Lung (tissue), 12 donors: ENCODE results near the gene KRTAP5-7. TPM values are rescaled to one million over a fixed set of nuclear protein-coding genes. Genes with fewer than 3 reads are reported as not detected.
"Not testable (repeated sequence)": the region's sequence is repeated elsewhere in the genome, so short reads cannot be mapped to it uniquely, and the experiment has no call there.

ENCODE experiments used
- ATAC-seq: fragments of 200-7000 bp; cut with Tn5 transposase; one replicate; pipeline ENCODE4 v1.9.1; 2020; ENCODE audit warnings: moderate number of reproducible peaks; ENCODE audit not compliant: insufficient read depth, low FRiP score
- DNase-seq, 3 donors: peaks; one replicate each; pipeline ENCODE4 v3.0.0-alpha.2; 2013 to 2017
- H3K27ac ChIP-seq, 2 donors: one replicate each; pipeline ENCODE4 v1.5.1; 2013; ENCODE audit warnings: mild to moderate bottlenecking in 2 of 2, moderate library complexity in 2 of 2, control low read depth in 1 of 2, inconsistent platforms in 1 of 2, low read depth in 1 of 2, low read length in 1 of 2
- H3K27me3 ChIP-seq, 3 donors: one replicate each; pipeline ENCODE4 v1.5.1; 2013; ENCODE audit warnings: low read length in 2 of 3; ENCODE audit not compliant: control insufficient read depth in 3 of 3, insufficient read depth in 3 of 3
- H3K36me3 ChIP-seq, 4 donors: one replicate each; pipeline ENCODE4 v1.5.1; 2013; ENCODE audit warnings: low read length in 4 of 4, mild to moderate bottlenecking in 1 of 4, moderate library complexity in 1 of 4; ENCODE audit not compliant: control insufficient read depth in 4 of 4, insufficient read depth in 4 of 4
- H3K4me1 ChIP-seq, 5 donors: one replicate each; pipeline ENCODE4 v1.5.1; 2013; ENCODE audit warnings: low read length in 5 of 5, mild to moderate bottlenecking in 2 of 5, moderate library complexity in 1 of 5; ENCODE audit not compliant: control insufficient read depth in 5 of 5, insufficient read depth in 5 of 5
- H3K4me3 ChIP-seq: one replicate; pipeline ENCODE4 v1.5.1; 2013; ENCODE audit warnings: mild to moderate bottlenecking, control low read depth, moderate library complexity
- H3K9ac ChIP-seq, 2 donors: one replicate each; pipeline ENCODE4 v1.5.1; 2013; ENCODE audit warnings: low read length in 2 of 2, control low read depth in 1 of 2; ENCODE audit not compliant: insufficient read depth in 1 of 2
- H3K9me3 ChIP-seq, 4 donors: one replicate each; pipeline ENCODE4 v1.5.1; 2013; ENCODE audit warnings: low read length in 3 of 4, mild to moderate bottlenecking in 1 of 4, moderate library complexity in 1 of 4; ENCODE audit not compliant: control insufficient read depth in 4 of 4, insufficient read depth in 3 of 4
- CTCF ChIP-seq: IDR thresholded peaks from 2 replicates; pipeline ENCODE4 v1.5.1; 2012; ENCODE audit warnings: mild to moderate bottlenecking; ENCODE audit errors: control extremely low read depth, extremely low read depth
- WGBS, 2 donors: extraction: QIAGEN DNeasy Blood & Tissue Kit; methylation state at CpG; one replicate each; pipeline ENCODE4 v1.1.7; 2013; 5-methylcytosine and 5-hydroxymethylcytosine counted together
- polyA plus RNA-seq, 2 donors: library from polyadenylated mRNA; stranded (reverse); fragments of 200-250 nt; gene quantifications; one replicate each; pipeline ENCODE4 v1.2.1, GENCODE V29; 2013
- total RNA-seq, 2 donors: library from RNA; depleted of rRNA in 1 of 2; stranded (reverse); fragments of >200 nt in 1 of 2; gene quantifications; one replicate each; pipeline ENCODE4 v1.2.1, GENCODE V29; 2014 to 2021
- donor health status: control.
- donor health status: control.
- donor health status: Bipolar disorder and iron deficiency.
- donor health status: healthy.
- donor health status: DM: yes; HTN: yes; CAD: no.

The KRTAP5-7 gene
- total and polyA plus RNA-seq, 4 donors, result 0.12 to 0.28 TPM; not detected in 2

- ATAC-seq (no peak), DNase-seq (no peak)
- 53 to 64% methylated on average over 5 of the region's 5 CpGs for WGBS, 2 donors
- Histone ChIP-seq H3K36me3 (no peaks in the 10 kb centered on the region), H3K9me3 (peaks cover 0 to 3% (median 0%) of the 10 kb centered on the region in 4 donors), H3K27me3 (peaks cover 0 to 9% (median 6%) of the 10 kb centered on the region in 3 donors), H3K27ac (no peak within 1 kb of the TSS), H3K4me3 (no peak within 1 kb of the TSS), H3K4me1 (peaks cover 0 to 6% (median 0%) of the 10 kb centered on the region in 5 donors), H3K9ac (no peak within 1 kb of the TSS)
- TF ChIP-seq CTCF, result no peak
These were observed 38.2 kb downstream of the KRTAP5-7 start, which contains the start of gene KRTAP5-10 for GRCh38 chr11:71565263-71565662. TSS of gene KRTAP5-10 (plus strand) at chr11:71565563. CDS start at chr11:71565588, 25 bp downstream.

- Histone ChIP-seq H3K27me3 (peaks cover 0 to 14% (median 10%) of the 10 kb centered on the region in 3 donors), H3K9me3 (peaks cover 0 to 2% (median 0%) of the 10 kb centered on the region in 4 donors), H3K9ac (no peak overlapping the region), H3K4me1 (peaks cover 0 to 6% (median 0%) of the 10 kb centered on the region in 5 donors), H3K27ac (no peak overlapping the region), H3K36me3 (no peaks in the 10 kb centered on the region), H3K4me3 (no peak overlapping the region)
- DNase-seq (peak in 1 of 3 donors; percentile 8), ATAC-seq (no peak)
- no peak for TF ChIP-seq CTCF
- WGBS, 2 donors, result 73 to 76% methylated on average over 10 of the region's 10 CpGs
These were observed 39.1 kb downstream of the KRTAP5-7 start for GRCh38 chr11:71566081-71566620.

GRCh38 chr11:71566626-71567599 lies 39.8 kb downstream of the KRTAP5-7 start:
- not testable (repeated sequence) for H3K27ac ChIP-seq, ATAC-seq, H3K4me1 ChIP-seq, DNase-seq, H3K9ac ChIP-seq, H3K36me3 ChIP-seq, H3K4me3 ChIP-seq, H3K9me3 ChIP-seq
- H3K27me3 ChIP-seq, result peaks cover 0 to 14% (median 10%) of the 10 kb centered on the region in 3 donors
- 64 to 76% methylated on average over 18 to 21 of the region's 21 CpGs for WGBS, 2 donors

GRCh38 chr11:71567633-71568032 lies 40.6 kb downstream of the KRTAP5-7 start:
- peaks cover 0 to 14% (median 10%) of the 10 kb centered on the region in 3 donors for H3K27me3 ChIP-seq
- DNase-seq, result peak in 1 of 3 donors; percentile 12
- not testable (repeated sequence) for H3K4me3 ChIP-seq, H3K9ac ChIP-seq, H3K9me3 ChIP-seq, H3K36me3 ChIP-seq, H3K4me1 ChIP-seq, H3K27ac ChIP-seq, ATAC-seq
- WGBS, 2 donors, result 81 to 88% methylated on average over 8 of the region's 8 CpGs
